Gastrocnemius medialis (tissue), 4 donors: ENCODE measurements around the gene SOST.

ENCODE experiments used
- CTCF ChIP-seq, 5 experiments: fragments of 450-650 bp in 3 of 5; fragments of 200-600 bp in 2 of 5; sonication (generic) in 2 of 5; IDR thresholded peaks in 4 of 5; conservative IDR thresholded peaks in 1 of 5; 1 replicate in 4 of 5; 2 replicates in 1 of 5; pipeline ENCODE4 v1.5.1; 2016 to 2019; ENCODE audit warnings: antibody characterized with exemption in 5 of 5, mild to moderate bottlenecking in 3 of 5, moderate library complexity in 3 of 5
- POLR2A ChIP-seq, 2 donors: fragments of 450-650 bp; IDR thresholded peaks; one replicate each; pipeline ENCODE4 v1.6.1; 2017; ENCODE audit warnings: antibody characterized with exemption in 2 of 2, mild to moderate bottlenecking in 2 of 2, moderate library complexity in 2 of 2

- TF ChIP-seq CTCF (IDR thresholded peaks at IDR 0.05 in 4 of 5, conservative IDR thresholded peaks at IDR 0.05 in 1 of 5) (no peak), POLR2A (IDR thresholded peaks at IDR 0.05) (no peak)
These were observed 18.1 kb downstream of the SOST start for GRCh38 chr17:43740541-43740940.
